Upper lobe of right lung (tissue), 1 donor: Measurements from ENCODE around the gene FGF23. TPM values are rescaled to one million over a fixed set of nuclear protein-coding genes. Genes with fewer than 3 reads are reported as not detected.
"Not testable (repeated sequence)": the region's sequence is repeated elsewhere in the genome, so short reads cannot be mapped to it uniquely, and the experiment has no call there.

Source experiments
- ATAC-seq: fragments of 200-7000 bp; cut with Tn5 transposase; one replicate; pipeline ENCODE4 v1.9.1; 2020; ENCODE audit warnings: mild to moderate bottlenecking, moderate library complexity
- DNase-seq: peaks from one replicate; pipeline ENCODE4 v3.0.0-alpha.2; 2020
- H3K27ac ChIP-seq: fragments of 200-600 bp; one replicate; pipeline ENCODE4 v1.8.0; 2022
- H3K27me3 ChIP-seq: fragments of 200-600 bp; one replicate; pipeline ENCODE4 v1.8.0; 2022; ENCODE audit warnings: mild to moderate bottlenecking
- H3K36me3 ChIP-seq: fragments of 200-600 bp; one replicate; pipeline ENCODE4 v1.8.0; 2022
- H3K4me1 ChIP-seq: fragments of 200-600 bp; one replicate; pipeline ENCODE4 v1.8.0; 2022
- H3K4me3 ChIP-seq: fragments of 200-600 bp; one replicate; pipeline ENCODE4 v1.8.0; 2022; ENCODE audit warnings: mild to moderate bottlenecking
- H3K9me3 ChIP-seq: fragments of 200-600 bp; one replicate; pipeline ENCODE4 v1.8.0; 2022
- CTCF ChIP-seq: fragments of 200-600 bp; IDR thresholded peaks from one replicate; pipeline ENCODE4 v1.8.0; 2022; ENCODE audit warnings: antibody characterized with exemption
- intact Hi-C: fragments of 100-400 bp; cut with DNase I; formaldehyde crosslinking; loops from one replicate; pipeline ENCODE4 v1.11.0; 2022
- total RNA-seq: library from RNA; stranded (reverse); fragmentation: NEBNext Ultra II Directional; extraction: Animal tissue kit (Norgen Biotek cat#: 25700); gene quantifications from one replicate; pipeline ENCODE4 v1.2.1, GENCODE V29; 2021
- donor health status: DM: no; HTN: yes; CAD: no; lungs with severe emphysema.

Gene FGF23
- total RNA-seq, 1 donor from 2014 or later: not detected

GRCh38 chr12:4412056-4412455 is 32.5 kb upstream of the FGF23 start:
- H3K27me3 ChIP-seq: peaks cover 3% of the 10 kb centered on the region
- no peaks in the 10 kb centered on the region for H3K36me3 ChIP-seq
- intact Hi-C loops: no loop called here
- ATAC-seq: no peak
- H3K4me1 ChIP-seq: no peaks in the 10 kb centered on the region
- no peak overlapping the region for H3K27ac ChIP-seq
- no peaks in the 10 kb centered on the region for H3K9me3 ChIP-seq
- H3K4me3 ChIP-seq: no peak overlapping the region
- no peak for TF ChIP-seq CTCF
- no peak for DNase-seq

- no peak for DNase-seq
- no peak for ATAC-seq
- H3K27me3 ChIP-seq: no peaks in the 10 kb centered on the region
- no peaks in the 10 kb centered on the region for H3K36me3 ChIP-seq
- H3K4me1 ChIP-seq: no peaks in the 10 kb centered on the region
- no peak overlapping the region for H3K27ac ChIP-seq
- H3K9me3 ChIP-seq: no peaks in the 10 kb centered on the region
- H3K4me3 ChIP-seq: no peak overlapping the region
- no peak for TF ChIP-seq CTCF
- intact Hi-C loops: no loop called here
These were observed 27.6 kb upstream of the FGF23 start for GRCh38 chr12:4407136-4407535.

- H3K36me3 ChIP-seq, H3K27me3 ChIP-seq, H3K9me3 ChIP-seq, H3K4me1 ChIP-seq, H3K27ac ChIP-seq, ATAC-seq, DNase-seq, intact Hi-C loops, H3K4me3 ChIP-seq: not testable (repeated sequence)
These were observed 25.5 kb upstream of the FGF23 start for GRCh38 chr12:4404877-4405637.

- no peak overlapping the region for H3K4me3 ChIP-seq
- intact Hi-C loops: no loop called here
- H3K9me3 ChIP-seq: no peaks in the 10 kb centered on the region
- DNase-seq (no peak), ATAC-seq (no peak)
- no peaks in the 10 kb centered on the region for H3K4me1 ChIP-seq
- no peaks in the 10 kb centered on the region for H3K27me3 ChIP-seq
- H3K36me3 ChIP-seq: no peaks in the 10 kb centered on the region
- TF ChIP-seq CTCF: no peak
- no peak overlapping the region for H3K27ac ChIP-seq
These were observed 23.5 kb upstream of the FGF23 start for GRCh38 chr12:4402996-4403395.

- no peak for ATAC-seq
- intact Hi-C loops: no loop called here
- H3K4me3 ChIP-seq: no peak overlapping the region
- no peak for TF ChIP-seq CTCF
- DNase-seq: no peak
- no peaks in the 10 kb centered on the region for H3K4me1 ChIP-seq
- no peaks in the 10 kb centered on the region for H3K9me3 ChIP-seq
- H3K27ac ChIP-seq: no peak overlapping the region
- peaks cover 2% of the 10 kb centered on the region for H3K27me3 ChIP-seq
- H3K36me3 ChIP-seq: no peaks in the 10 kb centered on the region
These were observed 21.6 kb upstream of the FGF23 start for GRCh38 chr12:4401117-4401516.

- H3K9me3 ChIP-seq: no peaks in the 10 kb centered on the region
- ATAC-seq (no peak), DNase-seq (no peak)
- H3K36me3 ChIP-seq: no peaks in the 10 kb centered on the region
- no peak for TF ChIP-seq CTCF
- no peak overlapping the region for H3K4me3 ChIP-seq
- intact Hi-C loops: no loop called here
- no peaks in the 10 kb centered on the region for H3K4me1 ChIP-seq
- H3K27ac ChIP-seq: no peak overlapping the region
- peaks cover 11% of the 10 kb centered on the region for H3K27me3 ChIP-seq
These were observed 16.3 kb upstream of the FGF23 start for GRCh38 chr12:4395818-4396217.
